ENCODE results near the gene PDCL3.

DNA sequence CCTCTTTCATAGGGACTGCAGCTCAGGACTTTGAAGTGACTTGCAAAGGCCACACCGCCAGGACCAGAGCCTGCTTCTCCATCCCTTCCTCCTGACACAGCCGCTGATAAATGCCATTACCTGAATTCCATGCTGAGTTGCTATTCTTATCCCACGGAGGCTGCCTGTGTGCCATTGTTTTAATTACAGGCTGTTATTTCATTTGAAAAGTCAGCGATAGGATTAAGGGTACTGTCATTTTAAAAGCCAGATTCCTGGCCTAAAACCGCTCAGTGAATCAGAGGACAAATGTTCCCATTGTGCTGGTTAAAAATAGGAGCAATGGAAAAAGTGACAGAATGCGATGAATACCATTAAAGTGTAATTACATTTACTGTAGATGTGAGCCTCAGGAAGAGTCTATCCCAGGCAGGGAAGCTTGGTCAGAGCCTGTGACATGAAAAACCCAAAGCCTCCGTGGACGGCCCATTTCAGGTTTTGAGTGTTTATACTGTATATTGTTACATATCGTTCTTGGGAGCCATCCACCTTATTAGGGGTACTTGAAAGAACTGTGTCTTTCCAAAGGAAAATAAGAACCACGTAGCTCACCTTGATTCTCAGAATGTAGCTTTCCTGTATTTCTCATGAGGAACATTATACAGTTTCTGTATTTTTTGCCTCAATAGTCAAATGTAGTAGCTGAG lies 41.3 kb downstream of the PDCL3 start:
- TF ChIP-seq EZH2phosphoT487 (IDR thresholded peaks at IDR 0.05) (no peak), EZH2 (IDR thresholded peaks at IDR 0.05) (no peak)
- TF ChIP-seq, protein P1, sequence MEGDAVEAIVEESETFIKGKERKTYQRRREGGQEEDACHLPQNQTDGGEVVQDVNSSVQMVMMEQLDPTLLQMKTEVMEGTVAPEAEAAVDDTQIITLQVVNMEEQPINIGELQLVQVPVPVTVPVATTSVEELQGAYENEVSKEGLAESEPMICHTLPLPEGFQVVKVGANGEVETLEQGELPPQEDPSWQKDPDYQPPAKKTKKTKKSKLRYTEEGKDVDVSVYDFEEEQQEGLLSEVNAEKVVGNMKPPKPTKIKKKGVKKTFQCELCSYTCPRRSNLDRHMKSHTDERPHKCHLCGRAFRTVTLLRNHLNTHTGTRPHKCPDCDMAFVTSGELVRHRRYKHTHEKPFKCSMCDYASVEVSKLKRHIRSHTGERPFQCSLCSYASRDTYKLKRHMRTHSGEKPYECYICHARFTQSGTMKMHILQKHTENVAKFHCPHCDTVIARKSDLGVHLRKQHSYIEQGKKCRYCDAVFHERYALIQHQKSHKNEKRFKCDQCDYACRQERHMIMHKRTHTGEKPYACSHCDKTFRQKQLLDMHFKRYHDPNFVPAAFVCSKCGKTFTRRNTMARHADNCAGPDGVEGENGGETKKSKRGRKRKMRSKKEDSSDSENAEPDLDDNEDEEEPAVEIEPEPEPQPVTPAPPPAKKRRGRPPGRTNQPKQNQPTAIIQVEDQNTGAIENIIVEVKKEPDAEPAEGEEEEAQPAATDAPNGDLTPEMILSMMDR (IDR thresholded peaks at IDR 0.05), result no peak
